WI38 (cell line): ENCODE data around the gene NODAL.

Source experiments
- H3K4me3 ChIP-seq: 2 replicates; pipeline ENCODE4 v1.5.1; 2011; ENCODE audit warnings: low read depth, mild to moderate bottlenecking, control low read depth, low read length
- CTCF ChIP-seq: IDR thresholded peaks from 2 replicates; pipeline ENCODE4 v1.5.1; 2012; ENCODE audit warnings: low read depth, mild to moderate bottlenecking, control low read depth, low read length

The NODAL gene

GRCh38 chr10:70461397-70462348, 20.2 kb upstream of the NODAL start:
- no peak overlapping the region for H3K4me3 ChIP-seq
- peak; percentile 93 for TF ChIP-seq CTCF

- H3K4me3 ChIP-seq, result no peak overlapping the region
- no peak for TF ChIP-seq CTCF
Measured at GRCh38 chr10:70459774-70460490, 18.5 kb upstream of the NODAL start.

- H3K4me3 ChIP-seq, result no peak overlapping the region
- TF ChIP-seq CTCF, result no peak
Measured at GRCh38 chr10:70459061-70459773, 17.7 kb upstream of the NODAL start.

- no peak for TF ChIP-seq CTCF
- H3K4me3 ChIP-seq, result no peak overlapping the region
Measured at GRCh38 chr10:70458329-70459060, 17.0 kb upstream of the NODAL start.

- no peak for TF ChIP-seq CTCF
- H3K4me3 ChIP-seq, result no peak overlapping the region
Measured at GRCh38 chr10:70457759-70458305, 16.4 kb upstream of the NODAL start.

DNA sequence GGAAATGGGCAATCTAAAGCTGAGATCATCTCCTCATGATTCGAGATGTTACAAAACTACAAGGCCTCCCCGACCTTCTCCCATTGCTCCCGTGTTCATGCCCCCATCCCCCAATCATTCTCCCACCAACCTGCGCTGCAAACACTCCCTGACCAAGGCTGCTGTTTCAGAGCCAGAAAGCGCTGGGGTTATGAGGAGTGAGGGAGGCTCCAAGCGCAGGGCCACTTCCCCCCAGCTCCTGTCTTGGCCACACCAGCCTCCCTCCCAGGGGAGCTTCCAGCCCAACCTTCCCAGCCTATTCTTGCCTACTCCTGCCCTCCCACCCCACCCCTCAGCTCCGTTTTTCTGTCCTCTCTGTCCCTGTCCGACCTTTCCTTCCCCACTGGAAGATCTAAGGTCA, 14.7 kb upstream of the NODAL start:
- H3K4me3 ChIP-seq, result no peak overlapping the region
- TF ChIP-seq CTCF, result no peak
